NCI-H82 treated with DMSO at 0.1 percent for 48 hours (cell line): Measurements from ENCODE around the gene IKBKG.
"Not testable (repeated sequence)": the region's sequence is repeated elsewhere in the genome, so short reads cannot be mapped to it uniquely, and the experiment has no call there.

Experiments
- DNase-seq: peaks from one replicate; lab custom pipeline; 2025; ENCODE audit not compliant: unreplicated experiment; lab: John Stamatoyannopoulos, UW

IKBKG gene

GRCh38 chrX:154547245-154548027 lies at the start of gene IKBKG:
TSS of gene IKBKG (plus strand) at chrX:154547620. CDS start at chrX:154552003, 4,383 bp downstream.
- DNase-seq = peak; percentile 44

GRCh38 chrX:154501423-154501822 lies 46.0 kb upstream of the IKBKG start:
- DNase-seq = not testable (repeated sequence)

- DNase-seq = no peak
Measured at GRCh38 chrX:154502098-154502497, 45.3 kb upstream of the IKBKG start.

- DNase-seq = no peak
Measured at GRCh38 chrX:154502989-154503388, 44.4 kb upstream of the IKBKG start.

GRCh38 chrX:154505734-154506133 lies 41.7 kb upstream of the IKBKG start:
- no peak for DNase-seq

- DNase-seq = no peak
Measured at GRCh38 chrX:154506483-154507332, 40.7 kb upstream of the IKBKG start.

- no peak for DNase-seq
Measured at GRCh38 chrX:154507673-154508383, 39.6 kb upstream of the IKBKG start.

- no peak for DNase-seq
Measured at GRCh38 chrX:154508384-154508745, 39.1 kb upstream of the IKBKG start.

GRCh38 chrX:154509455-154509854 lies 38.0 kb upstream of the IKBKG start:
- no peak for DNase-seq

- no peak for DNase-seq
Measured at GRCh38 chrX:154511761-154512160, 35.7 kb upstream of the IKBKG start.

- DNase-seq = no peak
Measured at GRCh38 chrX:154512879-154513553, 34.4 kb upstream of the IKBKG start.

- DNase-seq = no peak
Measured at GRCh38 chrX:154513716-154514115, 33.7 kb upstream of the IKBKG start.

- DNase-seq = no peak
Measured at GRCh38 chrX:154515090-154515965, 32.1 kb upstream of the IKBKG start.

GRCh38 chrX:154515966-154516655 lies 31.3 kb upstream of the IKBKG start, which contains the start of gene FAM3A:
TSS of gene FAM3A (minus strand) at chrX:154516232. CDS start at chrX:154515772, 460 bp downstream.
- DNase-seq = peak; percentile 76

- no peak for DNase-seq
Measured at GRCh38 chrX:154516656-154517100, 30.7 kb upstream of the IKBKG start.

GRCh38 chrX:154517101-154517781 lies 30.2 kb upstream of the IKBKG start:
- DNase-seq = no peak

GRCh38 chrX:154519389-154519788 lies 28.0 kb upstream of the IKBKG start:
- no peak for DNase-seq

- DNase-seq = no peak
Measured at GRCh38 chrX:154525606-154526490, 21.6 kb upstream of the IKBKG start.
